ENCODE results near the gene AGPAT2. TPM values are rescaled to one million over a fixed set of nuclear protein-coding genes. Genes with fewer than 3 reads are reported as not detected.
"Not testable (repeated sequence)": the region's sequence is repeated elsewhere in the genome, so short reads cannot be mapped to it uniquely, and the experiment has no call there.

AGPAT2 gene
- total RNA-seq, 1 experiment from 2014 or later: 77.9 TPM

DNA sequence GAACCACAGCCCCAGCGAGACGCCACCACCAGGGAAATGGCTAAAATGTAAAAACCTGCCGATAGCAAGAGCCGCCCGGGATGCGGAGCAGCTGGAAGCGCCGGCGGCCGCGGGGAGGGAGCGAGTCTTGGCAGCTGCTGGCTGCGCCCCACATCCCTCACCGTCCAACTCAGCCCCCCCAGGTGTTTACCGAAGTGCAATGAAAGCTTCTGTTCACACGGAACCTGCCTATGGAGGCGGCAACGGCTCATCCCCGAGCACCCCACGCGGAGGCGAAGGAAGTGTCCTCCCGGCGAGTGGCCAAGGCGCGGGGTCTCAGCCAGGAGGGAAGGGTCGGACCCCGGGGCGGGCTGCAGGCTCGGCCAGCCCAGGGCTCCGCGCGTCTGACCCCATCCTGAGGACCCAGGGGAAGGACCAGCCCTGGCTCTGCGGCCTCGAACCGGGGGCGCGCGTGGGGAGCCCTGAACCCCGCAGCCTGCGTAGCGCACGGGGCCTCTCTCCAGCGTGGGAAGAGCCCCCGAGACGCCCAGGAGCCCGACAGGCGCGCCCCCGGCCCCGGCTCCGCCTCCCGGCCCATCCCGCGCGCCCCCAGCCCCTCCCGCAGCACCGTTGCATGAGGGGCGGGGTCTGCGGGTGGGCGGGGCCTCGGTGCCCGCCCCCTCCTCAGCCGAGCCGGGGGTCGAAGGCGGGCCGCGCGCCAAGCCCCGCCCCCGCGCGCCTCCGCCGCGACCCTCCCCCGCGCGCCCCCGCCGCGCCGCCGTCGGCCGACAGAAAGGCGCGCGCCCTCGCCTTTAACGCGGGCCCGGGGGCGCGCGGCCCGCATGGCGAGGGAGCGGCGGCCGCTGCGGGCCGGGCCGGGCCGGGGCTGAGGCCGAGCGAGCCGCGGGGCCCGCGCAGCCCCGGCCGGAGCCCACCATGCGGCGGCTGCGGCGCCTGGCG, 24.8 kb upstream of the AGPAT2 start, which contains the start of gene DIPK1B:
TSS of gene DIPK1B (plus strand) at position 822 of the 939 bp plus-strand sequence. CDS start at position 916, 94 bp downstream.
- intact Hi-C loops (cut with micrococcal nuclease; ENCODE audit: unreplicated experiment) (no loop called here), in situ Hi-C loops (cut with HindIII; ENCODE audit: low pct_unique_long_range_greater_than_20kb, low sequenced_read_pairs) (no loop called here)
- TF ChIP-seq SIN3A (IDR thresholded peaks at IDR 0.05; ENCODE audit: borderline replicate concordance, insufficient read depth, low read depth, low read length) (no peak), POLR2AphosphoS5 (IDR thresholded peaks at IDR 0.05; ENCODE audit: low read depth, low read length) (no peak), TCF7L2 (IDR thresholded peaks at IDR 0.05; ENCODE audit: low read depth, low read length) (no peak)
- TF ChIP-seq, protein P1, sequence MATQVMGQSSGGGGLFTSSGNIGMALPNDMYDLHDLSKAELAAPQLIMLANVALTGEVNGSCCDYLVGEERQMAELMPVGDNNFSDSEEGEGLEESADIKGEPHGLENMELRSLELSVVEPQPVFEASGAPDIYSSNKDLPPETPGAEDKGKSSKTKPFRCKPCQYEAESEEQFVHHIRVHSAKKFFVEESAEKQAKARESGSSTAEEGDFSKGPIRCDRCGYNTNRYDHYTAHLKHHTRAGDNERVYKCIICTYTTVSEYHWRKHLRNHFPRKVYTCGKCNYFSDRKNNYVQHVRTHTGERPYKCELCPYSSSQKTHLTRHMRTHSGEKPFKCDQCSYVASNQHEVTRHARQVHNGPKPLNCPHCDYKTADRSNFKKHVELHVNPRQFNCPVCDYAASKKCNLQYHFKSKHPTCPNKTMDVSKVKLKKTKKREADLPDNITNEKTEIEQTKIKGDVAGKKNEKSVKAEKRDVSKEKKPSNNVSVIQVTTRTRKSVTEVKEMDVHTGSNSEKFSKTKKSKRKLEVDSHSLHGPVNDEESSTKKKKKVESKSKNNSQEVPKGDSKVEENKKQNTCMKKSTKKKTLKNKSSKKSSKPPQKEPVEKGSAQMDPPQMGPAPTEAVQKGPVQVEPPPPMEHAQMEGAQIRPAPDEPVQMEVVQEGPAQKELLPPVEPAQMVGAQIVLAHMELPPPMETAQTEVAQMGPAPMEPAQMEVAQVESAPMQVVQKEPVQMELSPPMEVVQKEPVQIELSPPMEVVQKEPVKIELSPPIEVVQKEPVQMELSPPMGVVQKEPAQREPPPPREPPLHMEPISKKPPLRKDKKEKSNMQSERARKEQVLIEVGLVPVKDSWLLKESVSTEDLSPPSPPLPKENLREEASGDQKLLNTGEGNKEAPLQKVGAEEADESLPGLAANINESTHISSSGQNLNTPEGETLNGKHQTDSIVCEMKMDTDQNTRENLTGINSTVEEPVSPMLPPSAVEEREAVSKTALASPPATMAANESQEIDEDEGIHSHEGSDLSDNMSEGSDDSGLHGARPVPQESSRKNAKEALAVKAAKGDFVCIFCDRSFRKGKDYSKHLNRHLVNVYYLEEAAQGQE (IDR thresholded peaks at IDR 0.05; ENCODE audit: insufficient read depth in 1 of 2, low read depth in 2 of 2, low read length in 1 of 2): no peak
- TF ChIP-seq, protein P2, sequence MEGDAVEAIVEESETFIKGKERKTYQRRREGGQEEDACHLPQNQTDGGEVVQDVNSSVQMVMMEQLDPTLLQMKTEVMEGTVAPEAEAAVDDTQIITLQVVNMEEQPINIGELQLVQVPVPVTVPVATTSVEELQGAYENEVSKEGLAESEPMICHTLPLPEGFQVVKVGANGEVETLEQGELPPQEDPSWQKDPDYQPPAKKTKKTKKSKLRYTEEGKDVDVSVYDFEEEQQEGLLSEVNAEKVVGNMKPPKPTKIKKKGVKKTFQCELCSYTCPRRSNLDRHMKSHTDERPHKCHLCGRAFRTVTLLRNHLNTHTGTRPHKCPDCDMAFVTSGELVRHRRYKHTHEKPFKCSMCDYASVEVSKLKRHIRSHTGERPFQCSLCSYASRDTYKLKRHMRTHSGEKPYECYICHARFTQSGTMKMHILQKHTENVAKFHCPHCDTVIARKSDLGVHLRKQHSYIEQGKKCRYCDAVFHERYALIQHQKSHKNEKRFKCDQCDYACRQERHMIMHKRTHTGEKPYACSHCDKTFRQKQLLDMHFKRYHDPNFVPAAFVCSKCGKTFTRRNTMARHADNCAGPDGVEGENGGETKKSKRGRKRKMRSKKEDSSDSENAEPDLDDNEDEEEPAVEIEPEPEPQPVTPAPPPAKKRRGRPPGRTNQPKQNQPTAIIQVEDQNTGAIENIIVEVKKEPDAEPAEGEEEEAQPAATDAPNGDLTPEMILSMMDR (IDR thresholded peaks at IDR 0.05): no peak
- ChIA-PET POLR2A (no interaction called here), CTCF (no interaction called here)
- no TSS peak for BruUV-seq (replicated peaks)
- H3K27ac ChIP-seq (ENCODE audit: low read length): no peak within 1 kb of the TSS
- H3K4me3 ChIP-seq (ENCODE audit: low read depth in 2 of 2, low read length in 2 of 2): peak within 1 kb of the TSS; percentile 39 to 47
- no peaks in the 10 kb centered on the region for H3K36me3 ChIP-seq (ENCODE audit: control insufficient read depth, insufficient read depth, low read length)
- ATAC-seq: 0 out of 2 replicates have a peak, but pooled peaks have one; percentile 28
- no peaks in the 10 kb centered on the region for H3K9me3 ChIP-seq (ENCODE audit: control insufficient read depth, insufficient read depth, low read depth, low read length)
- no peaks in the 10 kb centered on the region for H3K27me3 ChIP-seq (ENCODE audit: control insufficient read depth, insufficient read depth, low read length)
- no peak for DNase-seq (ENCODE audit: low read depth, low spot score)
- H3K4me1 ChIP-seq (ENCODE audit: control insufficient read depth, insufficient read depth, low read length): peaks cover 6% of the 10 kb centered on the region

DNA sequence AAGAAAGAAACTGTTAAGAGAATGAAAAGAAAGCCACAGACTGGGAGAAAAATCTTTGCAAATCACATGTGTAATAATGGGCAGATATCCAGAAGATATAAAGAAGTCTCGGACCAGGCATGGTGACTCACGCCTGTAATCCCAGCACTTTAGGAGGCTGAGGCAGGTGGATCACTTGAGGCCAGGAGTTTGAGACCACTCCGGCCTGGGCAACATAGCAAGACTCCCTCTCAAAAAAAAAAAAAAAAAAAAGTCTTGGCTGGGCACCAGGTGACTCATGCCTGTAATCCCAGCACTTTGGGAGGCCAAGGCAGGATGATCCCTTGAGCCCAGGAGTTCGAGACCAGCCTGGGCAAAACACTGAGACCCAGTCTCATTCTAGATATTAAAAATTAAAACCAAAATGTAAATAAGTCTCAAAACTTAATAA, 24.0 kb upstream of the AGPAT2 start:
- CTCF ChIA-PET; POLR2A ChIA-PET; in situ Hi-C loops (cut with HindIII; ENCODE audit: low pct_unique_long_range_greater_than_20kb, low sequenced_read_pairs): not testable (repeated sequence)

DNA sequence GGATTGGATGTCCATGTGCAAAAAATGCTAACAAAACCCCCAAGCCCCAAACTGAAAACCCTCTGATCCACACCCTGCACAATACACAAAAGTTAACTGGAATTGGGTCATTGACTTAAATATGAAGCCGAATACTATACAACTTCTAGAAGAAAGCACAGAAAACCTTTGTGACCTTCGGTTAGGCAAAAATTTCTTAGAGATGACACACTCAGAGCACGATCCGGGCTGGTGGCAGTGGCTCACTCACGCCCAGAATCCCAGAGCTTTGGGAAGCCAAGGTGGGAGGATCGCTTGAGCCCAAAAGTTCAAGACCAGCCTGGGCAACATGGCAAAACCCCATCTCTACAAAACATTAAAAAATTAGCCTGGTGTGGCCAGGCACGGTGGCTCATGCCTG, 23.3 kb upstream of the AGPAT2 start:
- BruUV-seq (replicated peaks): no TSS peak
- POLR2A ChIA-PET: no interaction called here
- in situ Hi-C loops (cut with HindIII; ENCODE audit: low pct_unique_long_range_greater_than_20kb, low sequenced_read_pairs): no loop called here

More for the DNA sequence above, 24.0 kb upstream of the AGPAT2 start:
- H3K9me3 ChIP-seq (ENCODE audit: control insufficient read depth, insufficient read depth, low read depth, low read length); DNase-seq (ENCODE audit: low read depth, low spot score); BruUV-seq (replicated peaks); H3K27me3 ChIP-seq (ENCODE audit: control insufficient read depth, insufficient read depth, low read length); intact Hi-C loops (cut with micrococcal nuclease; ENCODE audit: unreplicated experiment); ATAC-seq; H3K4me1 ChIP-seq (ENCODE audit: control insufficient read depth, insufficient read depth, low read length); H3K36me3 ChIP-seq (ENCODE audit: control insufficient read depth, insufficient read depth, low read length); H3K4me3 ChIP-seq (ENCODE audit: low read depth in 2 of 2, low read length in 2 of 2); H3K27ac ChIP-seq (ENCODE audit: low read length): not testable (repeated sequence)

More for the DNA sequence above, 23.3 kb upstream of the AGPAT2 start:
- CTCF ChIA-PET: no interaction called here
- Histone ChIP-seq H3K36me3 (ENCODE audit: control insufficient read depth, insufficient read depth, low read length) (no peaks in the 10 kb centered on the region), H3K27me3 (ENCODE audit: control insufficient read depth, insufficient read depth, low read length) (no peaks in the 10 kb centered on the region), H3K4me3 (ENCODE audit: low read depth in 2 of 2, low read length in 2 of 2) (no peak overlapping the region), H3K4me1 (ENCODE audit: control insufficient read depth, insufficient read depth, low read length) (peaks cover 6% of the 10 kb centered on the region), H3K9me3 (ENCODE audit: control insufficient read depth, insufficient read depth, low read depth, low read length) (no peaks in the 10 kb centered on the region), H3K27ac (ENCODE audit: low read length) (no peak overlapping the region)
- TF ChIP-seq, protein P2 (IDR thresholded peaks at IDR 0.05): no peak
- TF ChIP-seq POLR2AphosphoS5 (IDR thresholded peaks at IDR 0.05; ENCODE audit: low read depth, low read length) (no peak), TCF7L2 (IDR thresholded peaks at IDR 0.05; ENCODE audit: low read depth, low read length) (no peak), SIN3A (IDR thresholded peaks at IDR 0.05; ENCODE audit: borderline replicate concordance, insufficient read depth, low read depth, low read length) (no peak)
- TF ChIP-seq, protein P1 (IDR thresholded peaks at IDR 0.05; ENCODE audit: insufficient read depth in 1 of 2, low read depth in 2 of 2, low read length in 1 of 2): no peak
- ATAC-seq (no peak), DNase-seq (ENCODE audit: low read depth, low spot score) (no peak)
- intact Hi-C loops (cut with micrococcal nuclease; ENCODE audit: unreplicated experiment): no loop called here
